SK-N-SH (cell line): ENCODE measurements around the gene CCDC141.

ENCODE experiments used
- CTCF ChIP-seq: fragments of 200-600 bp; sonication (generic); IDR thresholded peaks from 2 replicates; pipeline ENCODE4 v1.6.1; 2017; ENCODE audit warnings: antibody characterized with exemption, mild to moderate bottlenecking, moderate library complexity
- ELF1 ChIP-seq: IDR thresholded peaks from 2 replicates; pipeline ENCODE4 v1.4.0; 2012
- SIN3A ChIP-seq: IDR thresholded peaks from 2 replicates; pipeline ENCODE4 v1.6.1; 2012; ENCODE audit warnings: low read depth, mild to moderate bottlenecking, low read length, moderate library complexity, borderline replicate concordance

GRCh38 chr2:179059026-179059700, 9.2 kb upstream of the CCDC141 start:
- no peak for TF ChIP-seq ELF1
- no peak for TF ChIP-seq SIN3A
- no peak for TF ChIP-seq CTCF
